GDM1 (cell line): Measurements from ENCODE around the gene PTPRD.

Experiments used
- DNase-seq: peaks from one replicate; lab custom pipeline; 2025; lab: John Stamatoyannopoulos, UW

Gene PTPRD

DNA sequence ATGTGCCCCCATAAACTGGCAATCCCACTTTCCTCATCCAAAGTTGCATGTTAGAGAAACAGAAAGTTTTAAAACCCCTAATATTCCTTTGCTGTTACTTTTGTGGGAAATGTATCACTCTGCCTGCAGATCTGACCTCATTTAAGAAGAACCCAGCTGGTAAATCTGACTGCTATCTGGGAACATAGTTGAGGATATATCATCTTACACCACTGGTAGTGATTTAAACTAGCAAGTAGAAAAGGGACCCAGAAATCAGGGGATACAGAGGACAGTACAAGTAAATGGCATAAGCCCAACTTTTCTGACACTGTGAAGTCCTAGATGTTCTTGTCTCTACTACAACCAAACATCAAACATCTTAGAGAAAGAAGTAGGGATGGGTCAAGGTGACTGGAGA lies 1752.7 kb downstream of the PTPRD start:
- DNase-seq: no peak

DNA sequence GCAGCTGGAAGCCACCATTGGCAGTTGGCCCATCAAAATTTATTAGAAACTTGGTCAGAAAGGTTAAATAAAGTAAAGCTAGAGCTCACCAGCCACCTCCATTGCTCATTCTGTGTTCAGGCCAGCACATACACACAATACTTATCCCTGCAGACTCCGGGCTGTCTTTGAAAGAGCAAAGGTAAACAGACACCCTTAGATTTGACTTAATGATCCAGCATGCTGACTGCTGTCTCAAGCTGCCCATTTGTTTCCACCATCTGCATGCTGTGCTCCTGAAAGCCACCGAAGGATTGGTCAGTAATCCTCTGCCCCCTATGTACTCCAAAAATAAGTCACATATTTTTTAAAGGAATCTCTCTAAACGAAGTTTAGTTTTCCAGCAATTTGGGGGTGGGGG lies 1753.4 kb downstream of the PTPRD start:
- no peak for DNase-seq

DNA sequence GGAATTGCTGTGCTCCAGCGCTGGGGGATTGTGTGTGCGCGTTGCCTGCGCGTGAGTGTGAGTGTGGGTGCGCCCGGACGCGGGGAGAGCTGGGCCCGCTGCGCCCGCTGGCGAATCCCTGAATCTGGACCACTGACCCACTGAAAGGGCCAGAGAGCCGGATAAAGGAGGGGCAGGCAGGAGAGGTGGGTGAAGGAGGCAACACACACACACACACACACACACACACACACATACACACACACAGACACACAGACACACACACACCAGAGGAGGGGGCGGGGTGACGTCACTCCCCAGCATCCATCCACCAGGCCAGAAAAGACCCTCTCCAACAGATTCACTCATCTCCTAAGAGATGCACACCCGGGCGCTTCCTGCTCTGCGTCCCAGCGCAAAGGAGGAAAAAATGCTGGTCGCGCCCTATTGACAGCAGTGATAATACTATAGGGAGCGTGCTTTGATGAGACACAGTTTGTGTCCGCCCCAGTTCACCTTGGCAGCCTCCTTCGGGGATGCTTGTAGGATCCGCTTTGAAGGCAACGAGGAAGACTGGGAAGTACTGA lies 1754.1 kb downstream of the PTPRD start:
- DNase-seq: no peak

DNA sequence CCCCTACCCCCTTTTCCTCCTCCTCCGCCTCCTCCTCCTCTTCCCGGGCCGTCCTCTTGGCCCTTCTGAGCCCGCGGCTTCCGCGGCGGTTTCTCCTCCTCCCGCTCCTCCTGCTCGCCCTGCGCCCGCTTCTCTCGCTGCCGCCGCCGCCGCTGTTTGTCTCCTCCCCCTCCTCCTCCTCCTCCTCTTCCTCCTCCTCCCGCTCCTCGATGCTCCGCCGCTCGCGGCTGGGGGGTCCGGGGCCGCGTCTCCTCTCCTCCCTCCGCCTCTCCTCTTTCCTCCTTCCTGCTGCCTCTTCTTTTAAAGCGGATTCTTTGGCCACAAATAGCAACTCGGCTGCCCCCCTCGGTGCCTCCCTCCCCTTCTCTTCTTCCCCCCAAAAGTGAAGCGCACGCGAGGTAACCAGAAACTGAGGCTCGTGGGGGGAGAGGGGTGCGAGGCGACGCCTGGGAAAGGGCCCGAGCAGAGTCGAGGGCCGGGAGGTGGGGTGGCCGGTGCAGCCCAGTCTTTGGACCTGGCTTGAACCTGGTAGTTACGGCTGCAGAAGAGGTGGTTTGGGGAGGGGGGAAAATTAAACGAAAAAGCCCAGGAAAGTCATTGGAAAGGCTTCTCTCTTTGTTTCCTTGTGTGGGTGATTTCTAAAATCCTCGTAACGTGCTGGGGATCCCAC lies 1754.7 kb downstream of the PTPRD start:
- DNase-seq: no peak

DNA sequence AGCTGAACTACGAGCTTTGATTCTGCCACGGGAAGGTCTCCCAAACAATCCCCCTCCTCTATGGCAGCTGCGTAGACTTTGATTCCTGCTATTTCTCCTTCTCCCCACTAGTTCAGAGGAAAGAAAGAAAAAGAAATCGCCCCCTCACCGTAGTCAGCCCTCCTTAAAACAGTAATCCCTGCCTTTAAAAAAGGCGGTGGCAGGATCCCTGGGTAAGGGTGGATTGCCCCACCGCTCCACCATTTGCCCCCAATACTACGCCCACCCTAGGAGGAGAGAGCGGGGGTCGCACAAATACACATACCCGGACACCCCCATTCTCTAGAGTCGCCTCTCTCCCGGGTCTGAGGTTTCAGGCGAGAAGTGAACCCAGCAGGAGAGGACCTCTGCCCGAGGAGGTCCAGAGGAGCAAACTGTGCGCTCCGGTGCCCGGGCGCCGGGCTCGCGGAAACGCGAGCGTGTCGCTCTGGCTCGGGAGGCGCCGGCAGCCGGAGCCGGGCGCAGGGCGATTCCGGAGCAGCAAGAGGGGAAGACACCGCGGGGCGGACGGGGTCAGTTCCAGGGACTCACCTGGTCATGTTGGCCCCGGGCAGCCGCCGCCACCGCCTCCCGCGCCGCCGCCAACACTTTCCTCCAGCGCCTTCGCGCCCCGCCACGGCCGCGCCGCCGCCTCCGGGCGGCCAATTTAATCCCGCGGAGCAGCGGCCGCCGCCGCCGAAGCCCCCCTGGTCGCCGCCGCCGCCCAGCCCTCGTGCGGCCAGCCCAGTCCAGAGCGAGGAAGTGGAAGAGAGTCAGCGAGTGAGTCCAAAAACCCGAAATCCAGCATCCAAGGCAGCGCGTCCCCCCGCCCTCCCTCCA lies 1755.5 kb downstream of the PTPRD start:
- no peak for DNase-seq

DNA sequence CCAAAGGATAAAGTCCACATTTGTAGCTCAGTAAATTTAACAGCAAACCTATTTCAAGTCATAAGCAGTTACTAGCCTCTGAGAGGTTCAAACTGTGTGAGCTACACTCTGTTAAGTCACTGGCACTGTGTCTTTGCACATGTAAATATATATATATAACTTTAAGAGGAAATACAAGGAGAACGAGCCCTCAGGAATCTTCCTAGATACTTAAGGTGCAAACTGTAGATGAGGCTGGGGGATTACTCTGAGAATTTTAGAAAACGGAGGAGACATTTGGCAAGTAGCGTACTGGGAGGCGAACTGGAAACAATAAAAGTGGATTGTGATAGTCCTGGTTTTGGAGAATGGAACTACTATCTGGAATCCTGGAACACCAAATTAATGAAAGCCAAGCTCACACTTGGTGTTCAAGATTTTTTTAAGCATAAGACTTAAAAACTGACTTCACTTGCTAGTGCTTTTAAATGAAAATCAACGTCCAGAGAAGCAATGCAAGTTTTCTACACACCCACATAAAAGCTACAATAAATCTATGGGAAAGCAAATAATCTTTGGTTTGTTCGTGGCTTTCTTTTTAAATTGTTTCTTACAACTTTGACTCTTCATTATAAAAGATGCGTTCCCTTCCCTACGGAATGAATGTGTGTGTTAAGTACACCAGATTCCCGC lies 1756.3 kb downstream of the PTPRD start:
- DNase-seq: no peak

DNA sequence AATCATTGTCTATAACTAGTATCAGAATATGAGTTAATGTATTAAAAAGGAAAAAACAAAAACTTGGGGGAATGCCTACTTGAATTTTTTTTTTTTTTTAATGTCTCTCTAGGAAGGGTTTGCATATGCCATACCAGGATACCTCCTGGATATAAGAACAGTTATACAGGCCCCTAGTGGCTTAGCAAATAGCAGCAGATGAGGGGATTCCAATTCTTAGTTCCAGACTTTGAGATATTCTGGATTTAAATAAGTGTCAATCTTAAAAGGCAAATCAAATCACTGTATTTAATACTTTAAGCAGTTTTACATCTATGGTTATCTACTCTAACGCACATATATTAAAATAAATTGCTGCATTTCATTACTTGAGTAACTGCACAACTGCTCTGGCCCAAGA lies 1757.8 kb downstream of the PTPRD start:
- DNase-seq: no peak

DNA sequence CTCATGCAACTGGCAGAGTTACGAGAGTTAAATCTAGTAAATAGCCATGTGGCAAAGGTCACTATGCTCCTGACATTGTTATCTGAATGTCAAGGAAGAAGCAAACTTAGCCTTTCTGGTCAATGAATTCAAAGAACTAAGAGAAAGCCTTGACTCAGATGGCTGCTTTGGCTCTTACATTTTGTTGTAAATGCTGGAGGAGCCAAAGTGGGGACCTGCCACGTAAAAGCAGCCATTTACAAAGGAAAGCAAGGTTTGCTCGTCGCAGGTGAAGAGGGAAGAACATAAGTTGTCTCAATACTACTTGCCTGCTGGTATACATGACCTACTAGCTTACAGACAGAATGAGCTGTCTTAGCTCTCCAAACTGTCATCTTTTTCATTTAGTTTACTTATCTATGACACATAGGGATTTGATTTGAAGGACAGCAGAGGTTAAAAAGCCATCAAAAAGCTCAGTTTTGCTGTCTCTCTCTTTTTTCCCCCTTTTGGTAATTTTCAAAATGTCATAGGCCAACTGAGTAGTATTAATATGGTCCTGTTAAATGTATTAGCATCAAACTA lies 1760.4 kb downstream of the PTPRD start:
- DNase-seq: no peak

DNA sequence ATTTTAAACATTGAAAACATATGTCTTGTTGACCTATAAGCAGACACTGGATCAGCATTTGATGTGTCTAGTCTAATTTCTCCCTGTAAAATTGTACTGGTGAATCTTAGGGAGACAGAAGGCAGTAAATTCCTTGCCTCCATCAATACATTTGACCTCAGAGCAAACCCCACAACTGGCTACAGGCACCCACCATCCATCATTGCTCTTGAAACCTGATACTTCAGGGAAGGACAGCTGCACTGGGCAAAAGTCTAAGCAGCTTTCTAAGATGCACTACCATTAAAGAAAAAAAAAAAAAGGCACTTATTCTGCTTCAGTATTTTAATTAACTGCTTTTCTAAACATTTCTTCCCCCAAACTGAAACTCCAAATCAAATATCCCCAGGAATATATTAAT lies 1761.9 kb downstream of the PTPRD start:
- DNase-seq: no peak

DNA sequence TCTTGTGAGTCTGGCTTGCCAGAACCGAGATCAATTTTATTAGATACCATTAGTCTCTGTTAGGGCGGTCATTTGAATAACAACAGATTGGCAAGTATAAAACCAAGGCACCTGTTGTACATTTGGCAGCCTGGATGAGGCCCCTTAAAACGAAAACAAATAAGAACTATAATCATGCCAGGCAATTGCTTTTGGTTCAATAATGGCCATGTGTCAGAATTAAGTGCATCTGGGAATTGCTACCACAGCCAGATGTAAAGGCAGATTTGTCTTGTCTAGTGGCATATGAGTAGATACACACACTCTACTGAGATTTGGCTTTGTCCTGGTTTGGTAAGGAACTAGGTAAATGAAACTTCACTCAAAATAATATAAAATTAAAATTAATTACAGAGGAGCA lies 1767.0 kb downstream of the PTPRD start:
- no peak for DNase-seq

DNA sequence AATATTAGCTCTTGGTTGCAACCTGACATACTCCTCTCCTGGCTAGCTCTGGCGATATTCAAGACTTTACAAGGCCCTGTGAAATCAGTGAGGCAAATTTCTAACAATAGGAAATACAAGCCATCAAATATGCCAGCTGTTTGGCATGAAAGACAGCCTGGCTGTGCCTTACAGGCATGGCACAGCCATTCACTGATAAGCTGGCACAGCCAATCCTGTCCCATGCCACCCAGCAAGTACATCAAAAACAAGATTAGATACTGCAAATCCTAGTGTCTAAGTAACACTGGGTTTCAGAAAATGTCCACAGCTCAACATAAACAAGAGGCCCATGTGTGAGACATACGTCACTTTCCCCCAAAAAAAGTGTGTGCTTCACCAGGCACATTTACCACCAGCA lies 1767.4 kb downstream of the PTPRD start:
- no peak for DNase-seq

DNA sequence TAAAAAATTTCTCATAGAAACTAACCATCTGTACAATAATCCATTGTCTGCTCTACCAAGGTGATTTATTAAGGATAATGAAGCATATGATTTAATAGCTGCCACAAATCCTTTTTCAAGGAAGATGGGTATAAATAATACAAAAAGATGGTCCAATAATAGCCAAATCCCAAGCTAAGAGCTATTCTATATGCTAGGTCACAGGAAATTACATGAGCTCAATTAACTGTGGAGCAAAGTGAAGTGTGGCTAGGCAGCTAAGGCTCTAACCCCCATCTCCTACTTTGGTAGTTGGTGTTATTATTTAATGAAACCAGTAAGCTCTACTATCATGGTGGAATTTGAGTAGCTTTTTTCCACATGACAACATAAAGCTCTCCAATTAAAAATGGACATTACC lies 1768.3 kb downstream of the PTPRD start:
- no peak for DNase-seq

DNA sequence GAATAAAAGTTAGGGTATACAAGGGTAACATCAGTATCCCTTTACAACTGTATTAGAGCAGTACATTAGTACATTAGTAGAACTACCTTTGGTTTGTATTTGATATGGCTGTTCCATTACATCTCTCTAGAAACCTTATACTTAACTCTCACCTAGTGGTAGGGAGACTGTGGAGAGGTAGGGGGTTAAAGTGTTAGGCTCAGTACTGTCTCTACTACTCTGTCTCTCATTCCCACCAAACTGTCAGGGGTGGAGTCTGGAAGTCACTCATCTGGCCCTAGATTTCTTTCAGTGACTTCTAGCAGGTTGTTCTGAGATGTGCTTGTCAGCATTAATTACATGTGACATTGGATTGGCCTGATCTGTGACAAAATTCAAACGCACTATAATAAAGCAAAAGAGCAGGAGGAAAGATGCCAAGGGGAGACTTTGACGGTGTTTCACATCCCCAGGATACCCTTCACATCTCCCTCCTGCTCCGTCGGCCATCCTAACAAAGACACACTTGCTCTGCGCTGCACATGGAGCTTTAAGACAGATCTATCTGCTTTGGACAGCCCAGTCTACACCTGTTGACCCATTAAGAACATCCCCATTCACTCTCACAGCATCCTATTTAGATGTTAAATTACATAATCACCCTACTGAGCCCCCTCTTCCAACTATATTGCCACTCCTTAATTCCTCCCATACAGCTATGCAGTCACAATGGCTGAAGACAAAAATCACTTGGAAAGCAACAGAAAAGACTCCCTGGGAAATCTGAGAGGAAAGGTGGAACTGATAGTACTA lies 1770.2 kb downstream of the PTPRD start:
- no peak for DNase-seq

DNA sequence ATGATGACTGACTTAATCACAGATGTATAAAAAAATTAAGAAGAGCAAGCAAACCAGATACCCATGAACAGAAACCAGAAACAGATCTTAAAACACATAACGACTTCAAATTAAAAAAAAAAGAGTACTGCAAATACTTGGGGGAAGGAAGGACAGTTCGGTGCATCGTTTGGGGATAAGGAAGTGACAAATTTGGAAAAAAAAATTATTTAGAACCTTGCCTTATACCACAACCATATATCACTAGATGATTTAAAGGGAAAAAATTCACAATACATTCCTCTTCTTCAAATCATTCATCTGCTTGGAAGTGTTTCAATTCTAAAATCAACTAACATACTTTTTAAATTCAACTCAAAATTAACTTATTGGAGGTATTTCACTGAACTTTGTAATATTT lies 1774.7 kb downstream of the PTPRD start:
- no peak for DNase-seq

DNA sequence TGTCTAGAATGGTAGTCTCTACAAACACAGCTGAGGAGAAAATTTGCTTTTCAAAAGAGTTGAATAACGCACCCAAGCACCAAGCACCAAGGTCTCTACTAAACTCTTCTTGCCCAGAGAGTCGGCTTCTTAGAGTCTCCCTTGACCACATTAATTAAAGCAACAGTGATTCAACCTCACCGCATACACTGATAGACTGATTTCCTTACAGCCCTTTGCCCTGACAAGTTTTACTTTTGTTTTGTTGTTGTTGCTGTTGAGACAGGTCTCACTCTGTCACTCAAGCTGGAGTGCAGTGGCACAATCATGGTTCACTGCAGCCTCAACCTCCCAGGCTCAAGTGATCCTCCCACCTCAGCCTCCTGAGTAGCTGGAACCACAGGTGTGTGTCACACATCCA lies 1777.5 kb downstream of the PTPRD start:
- DNase-seq: no peak

DNA sequence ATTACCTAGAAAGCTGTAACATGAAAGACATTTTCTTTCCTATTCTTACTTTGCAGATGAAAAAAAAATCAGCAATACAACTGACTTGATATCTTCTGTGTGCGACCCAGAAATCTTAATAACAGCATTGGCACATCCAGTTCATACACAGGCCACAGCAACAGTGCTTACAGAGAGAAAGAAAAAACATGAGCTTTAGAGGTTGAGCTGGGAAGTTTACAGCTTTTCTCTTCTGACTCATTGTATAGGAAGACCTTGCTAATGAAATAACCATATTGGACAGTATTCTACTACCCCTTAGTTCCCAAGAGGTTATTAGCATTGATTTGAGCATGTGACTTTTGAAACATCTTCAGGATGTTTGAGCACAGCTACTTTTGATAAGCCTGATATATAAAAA lies 1779.8 kb downstream of the PTPRD start:
- no peak for DNase-seq

DNA sequence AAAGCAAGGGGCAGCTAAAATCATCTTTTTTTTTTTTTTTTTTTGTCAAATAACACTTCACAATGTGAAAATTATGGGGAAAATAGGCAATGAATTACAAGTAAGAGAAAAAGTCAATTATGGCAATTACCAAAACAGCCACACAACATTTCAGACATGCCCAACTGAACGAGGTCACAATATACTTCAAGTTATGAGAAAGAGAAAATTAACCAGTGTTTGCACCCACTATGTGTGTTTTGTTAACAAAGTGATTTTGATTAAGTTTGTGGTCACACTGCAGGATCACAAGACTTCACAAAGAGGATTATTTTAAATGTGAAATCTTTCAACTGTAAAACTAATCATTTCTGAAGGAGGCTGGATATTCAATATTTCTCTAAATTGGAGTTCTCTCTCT lies 1780.4 kb downstream of the PTPRD start:
- no peak for DNase-seq

DNA sequence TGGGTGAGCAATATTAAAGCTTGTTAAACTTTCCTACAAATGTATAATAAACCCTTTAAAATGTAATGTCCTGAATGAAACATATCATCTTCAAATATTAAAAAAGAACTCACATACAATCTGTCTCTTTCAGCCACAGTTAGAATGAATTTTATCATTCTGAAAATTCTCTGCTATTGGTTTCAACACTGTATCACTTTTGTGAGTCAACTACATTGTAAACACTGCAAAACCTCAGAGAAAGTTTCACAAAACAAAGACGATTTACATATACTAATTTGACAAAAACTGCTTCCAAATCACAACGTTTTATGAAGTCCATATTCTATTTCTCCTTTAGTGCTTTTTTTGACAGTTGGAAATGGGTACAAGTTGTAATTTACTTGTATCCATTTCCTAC lies 1781.2 kb downstream of the PTPRD start:
- no peak for DNase-seq

DNA sequence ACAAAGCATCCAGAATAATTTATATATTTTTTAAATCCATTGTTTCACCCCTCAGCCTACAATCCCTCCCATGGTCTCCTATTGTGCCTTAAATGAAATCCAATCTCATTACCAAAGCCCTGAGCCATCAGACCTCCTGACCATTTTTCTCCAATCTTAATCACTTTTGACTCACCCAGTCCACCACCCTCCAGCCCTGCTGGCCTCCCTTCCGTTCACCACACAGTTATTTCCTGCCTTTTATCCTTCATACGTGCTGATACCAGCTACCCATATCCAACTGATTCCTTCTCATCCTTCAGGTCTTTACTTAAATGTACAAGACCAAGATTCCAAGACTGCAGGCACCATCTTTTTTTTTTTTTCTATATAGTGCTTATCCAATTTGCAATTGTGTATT lies 1786.5 kb downstream of the PTPRD start:
- DNase-seq: no peak

DNA sequence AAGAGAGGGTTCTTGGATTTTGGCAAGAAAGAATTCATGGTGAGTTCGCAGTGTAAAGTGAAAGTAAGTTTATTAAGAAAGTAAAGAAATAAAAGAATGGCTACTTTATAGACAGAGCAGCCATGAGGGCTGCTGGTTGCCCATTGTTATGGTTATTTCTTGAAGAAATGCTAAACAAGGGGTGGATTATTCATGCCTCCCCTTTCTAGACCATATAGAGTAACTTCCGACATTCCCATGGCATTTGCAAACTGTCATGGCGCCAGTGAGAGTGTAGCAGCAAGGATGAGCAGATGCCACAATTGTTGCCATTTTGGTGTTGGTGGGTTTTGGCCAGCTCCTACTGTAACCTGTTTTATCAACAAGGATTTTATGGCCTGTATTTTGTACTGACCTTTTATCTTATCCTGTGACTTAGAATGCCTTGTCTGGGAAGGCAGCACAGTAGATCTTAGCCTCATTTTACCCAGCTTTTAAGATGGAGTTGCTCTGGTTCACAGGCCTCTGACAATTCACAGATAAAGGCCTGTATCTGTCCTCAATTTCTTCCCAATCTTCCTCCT lies 1787.1 kb downstream of the PTPRD start:
- DNase-seq: no peak

DNA sequence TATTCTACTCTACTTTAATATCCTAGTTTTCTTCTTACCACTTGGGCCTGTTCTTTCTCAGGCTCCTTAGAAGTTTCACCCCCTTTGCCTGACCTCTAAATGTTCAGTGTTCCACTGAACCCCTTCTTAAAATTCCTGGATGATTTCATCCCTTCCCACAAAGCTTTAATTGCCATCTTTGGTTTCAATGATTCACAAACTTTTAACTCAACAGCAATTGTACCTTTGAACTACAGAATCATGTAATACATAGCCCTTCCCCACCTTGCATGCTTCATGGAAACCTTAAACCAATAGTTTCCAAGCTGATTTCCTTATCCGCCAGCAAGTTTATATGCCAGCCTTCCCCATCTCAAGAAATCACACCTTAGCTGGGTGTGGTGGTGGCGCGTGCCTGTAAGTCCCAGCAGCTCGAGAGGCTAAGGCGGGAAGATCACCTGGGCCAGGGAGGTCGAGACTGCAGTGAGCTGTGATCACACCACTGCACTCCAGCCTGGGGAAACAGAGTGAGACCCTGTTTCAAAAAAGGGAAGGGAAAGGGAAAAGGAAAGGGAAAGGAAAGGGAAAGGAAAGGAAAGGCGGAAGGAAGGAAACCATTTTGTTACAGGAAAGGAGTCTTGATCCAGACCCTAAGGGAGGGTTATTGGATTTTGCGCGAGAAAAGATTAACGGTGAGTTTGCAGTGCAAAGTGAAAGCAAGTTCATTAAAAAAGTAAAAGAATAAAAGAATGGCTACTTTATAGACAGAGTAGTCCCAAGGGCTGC lies 1789.5 kb downstream of the PTPRD start:
- DNase-seq: no peak
